Stimulated activated CD8-positive, alpha-beta memory T cell treated with anti-CD3 and anti-CD28 coated beads, Interleukin-7, amount 100 ng/mL, for 4 hours (primary cell): ENCODE results near the gene PCP2.

Source experiments
- DNase-seq, 2 donors: peaks; one replicate each; pipeline ENCODE4 v3.0.0-alpha.2; 2020; ENCODE audit warnings: low read depth in 2 of 2

PCP2 gene

DNA sequence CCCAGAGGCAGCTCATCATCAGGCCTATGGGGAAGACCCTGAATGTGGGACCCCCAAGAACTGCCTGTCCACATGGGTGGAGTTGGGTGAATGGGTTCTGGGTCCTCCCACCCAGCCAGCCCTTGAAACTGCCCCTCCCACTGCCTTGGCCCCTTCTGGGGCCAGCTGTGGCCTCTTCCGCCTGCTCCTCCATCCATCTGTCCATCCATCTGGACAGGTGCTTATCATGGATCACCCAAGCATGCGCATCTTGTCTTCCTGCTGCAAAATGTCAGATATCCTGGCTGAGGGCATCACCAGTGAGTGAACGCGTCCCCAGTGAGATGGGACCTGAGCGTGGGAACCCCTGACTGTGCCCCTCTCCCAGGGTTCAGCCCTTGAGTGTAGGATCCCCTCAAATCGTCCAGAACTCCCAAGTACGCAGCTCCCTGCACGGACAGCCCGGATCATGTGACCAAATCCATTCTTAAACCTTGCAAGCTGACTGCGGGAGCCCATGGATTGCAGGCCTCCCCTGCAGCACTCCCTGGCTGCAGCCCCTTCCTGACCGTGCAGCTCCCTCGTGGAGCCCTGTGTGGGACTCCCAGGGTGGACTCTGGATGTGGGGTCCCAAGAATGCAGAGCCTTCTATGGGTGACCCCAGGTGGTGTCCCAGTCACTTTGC lies 5.4 kb upstream of the PCP2 start:
- DNase-seq: no peak

DNA sequence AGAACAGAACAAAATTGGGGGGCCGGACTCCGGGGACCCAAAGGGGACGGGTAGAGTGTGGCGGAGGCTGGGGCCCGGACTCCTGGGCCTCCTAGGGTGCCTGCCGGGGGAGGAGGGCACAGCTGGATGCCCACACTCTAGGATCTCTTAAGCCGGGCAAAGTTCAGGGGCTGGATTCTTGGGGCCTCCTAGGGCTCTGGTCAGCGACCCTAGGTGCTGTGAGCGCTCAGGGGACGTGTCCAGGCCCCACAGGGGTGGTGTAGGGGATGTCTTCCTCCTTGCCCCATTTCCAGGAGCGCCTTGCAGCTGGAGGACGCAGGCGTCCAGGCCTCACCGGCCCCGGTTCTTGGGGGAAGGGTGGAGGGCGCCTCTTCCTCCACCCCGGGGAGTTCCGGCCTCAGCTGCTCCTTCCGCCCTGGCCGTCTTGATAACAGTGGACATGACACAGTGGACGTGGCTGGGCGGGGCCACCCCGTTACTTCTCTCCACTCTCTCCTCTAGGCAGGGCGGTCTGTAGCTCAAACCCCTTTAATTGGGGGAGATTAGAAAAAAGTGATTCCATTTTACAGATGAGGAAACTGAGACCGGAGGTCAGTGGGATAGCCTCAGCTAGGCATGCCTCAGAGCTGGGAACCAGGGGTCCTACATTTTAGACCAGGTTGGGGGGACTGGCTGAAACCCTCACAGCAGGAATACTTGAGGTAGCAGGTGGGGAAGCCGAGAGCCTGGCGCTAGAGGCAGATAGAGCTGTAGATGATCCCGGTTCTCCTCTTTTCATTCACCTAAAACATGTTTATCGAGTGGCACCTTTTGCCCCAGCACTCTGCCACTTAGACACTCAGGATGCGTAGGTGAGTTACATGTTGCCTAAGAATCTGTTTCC lies 4.1 kb upstream of the PCP2 start:
- DNase-seq: no peak

DNA sequence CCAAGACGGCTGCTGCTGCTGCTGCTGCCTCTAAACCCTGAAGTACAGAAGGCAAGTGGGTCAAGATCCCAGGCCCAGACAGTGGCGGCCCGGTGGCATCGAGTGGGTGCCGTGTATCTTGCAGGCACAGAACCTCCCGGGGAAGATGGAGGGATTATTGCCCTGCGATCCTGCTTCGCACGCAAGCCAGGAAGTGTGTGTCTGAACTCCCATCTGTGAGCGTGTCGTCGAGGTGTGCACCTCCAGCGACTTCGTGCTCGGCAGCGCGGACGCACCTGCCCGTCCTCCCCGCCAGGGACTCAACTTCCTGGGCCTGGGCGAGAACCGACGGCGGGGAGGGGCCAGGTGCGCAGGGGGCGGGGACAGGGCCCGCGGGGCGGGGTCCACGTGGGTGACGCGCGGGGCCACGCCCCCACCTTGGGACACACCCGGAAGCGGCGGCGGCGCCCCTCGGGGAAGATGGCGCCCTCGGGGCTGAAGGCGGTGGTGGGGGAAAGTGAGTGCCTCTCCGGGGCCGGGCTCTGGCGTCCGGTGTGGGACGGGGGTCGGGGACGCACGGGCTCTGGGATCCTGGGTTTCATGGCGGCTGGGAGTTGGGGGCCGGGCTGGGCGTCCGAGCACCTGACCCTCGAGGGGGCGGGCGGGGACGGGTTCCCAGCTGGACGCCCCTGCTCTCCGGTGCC lies 3.3 kb upstream of the PCP2 start, which contains the start of gene STXBP2:
Gene STXBP2 (plus strand): TSS at position 420 of the 683 bp plus-strand sequence. CDS start 40 bp downstream, at position 460.
- DNase-seq: peak; percentile 82 to 86

DNA sequence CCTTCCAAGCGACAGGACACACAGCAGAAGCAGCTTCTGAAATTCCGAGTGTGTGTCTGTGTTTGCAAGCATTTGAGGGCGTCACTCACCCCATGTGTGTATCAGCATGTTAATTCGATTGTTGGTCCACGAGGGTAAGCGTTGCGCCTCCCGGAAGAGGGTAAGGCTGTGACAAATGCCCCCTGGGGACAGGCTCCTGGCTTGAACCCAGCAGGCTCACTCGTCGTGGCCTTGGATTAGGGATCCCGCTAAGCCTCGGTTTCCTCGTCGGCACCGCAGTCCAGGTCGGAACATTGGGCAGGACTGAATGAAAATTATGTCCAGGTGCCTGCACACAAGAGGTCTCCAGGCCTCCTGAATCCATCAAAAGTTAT lies 2.8 kb upstream of the PCP2 start:
- DNase-seq: no peak

DNA sequence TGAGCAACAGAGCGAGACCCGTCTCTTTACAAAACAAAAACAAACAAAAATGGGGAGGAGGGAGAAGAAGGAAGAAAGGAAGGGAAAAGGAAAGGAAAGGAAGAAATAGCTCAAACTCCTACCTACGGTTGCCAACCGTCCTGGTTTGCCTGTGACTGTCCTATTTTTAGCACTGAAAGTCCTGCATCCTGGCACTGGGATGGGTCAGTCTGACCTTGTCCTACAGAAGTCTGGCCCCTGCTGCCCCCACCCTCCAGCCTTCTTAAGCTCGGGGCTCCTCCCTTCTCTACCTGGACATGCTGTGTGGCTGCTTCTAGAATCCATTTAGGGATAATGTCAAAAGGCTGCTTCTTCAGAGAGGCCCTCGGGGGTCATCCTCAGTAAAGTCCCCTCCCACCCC lies 2.2 kb upstream of the PCP2 start:
- DNase-seq: no peak

DNA sequence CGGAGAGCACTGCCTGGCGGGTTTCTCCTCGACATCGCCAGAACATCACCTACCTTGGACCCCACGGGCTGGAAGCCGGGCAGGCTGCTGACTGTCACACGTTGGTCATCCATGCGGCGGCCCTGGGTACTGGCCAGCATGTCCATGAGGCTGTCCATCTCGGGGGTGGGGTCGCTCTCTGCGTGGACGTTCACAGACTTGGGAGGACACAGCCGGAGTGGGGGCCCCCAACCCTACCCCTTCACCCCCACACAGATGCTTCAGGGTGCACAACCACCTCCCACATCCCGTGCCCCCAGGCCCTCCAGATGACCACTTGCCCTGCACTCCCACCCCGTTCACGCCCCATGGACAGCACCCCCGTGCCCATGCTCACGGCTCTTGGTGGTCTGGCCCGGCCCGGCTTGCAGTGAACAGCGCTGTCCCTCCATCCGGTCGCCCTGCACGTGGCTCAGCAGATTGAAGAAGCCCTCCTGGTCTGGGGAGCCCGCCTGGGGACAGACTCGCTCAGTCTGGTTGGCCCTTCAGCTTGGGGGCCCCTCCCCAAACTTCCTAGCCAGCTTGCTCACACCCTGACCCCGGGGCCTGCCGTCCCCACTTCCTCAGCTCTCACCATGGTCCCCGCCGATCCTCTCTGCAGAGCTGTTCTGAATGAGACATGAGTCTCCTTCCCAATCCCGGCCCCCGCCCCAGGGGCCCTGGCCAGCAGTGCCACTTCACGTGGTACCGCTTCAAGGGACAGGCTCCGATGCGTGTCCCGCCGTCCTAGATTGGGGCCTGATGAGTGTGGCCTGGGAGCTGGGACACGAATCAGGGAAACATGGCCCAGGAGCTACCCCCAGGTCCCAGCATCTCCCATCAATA lies 947 bp downstream of the PCP2 start:
- DNase-seq: no peak

DNA sequence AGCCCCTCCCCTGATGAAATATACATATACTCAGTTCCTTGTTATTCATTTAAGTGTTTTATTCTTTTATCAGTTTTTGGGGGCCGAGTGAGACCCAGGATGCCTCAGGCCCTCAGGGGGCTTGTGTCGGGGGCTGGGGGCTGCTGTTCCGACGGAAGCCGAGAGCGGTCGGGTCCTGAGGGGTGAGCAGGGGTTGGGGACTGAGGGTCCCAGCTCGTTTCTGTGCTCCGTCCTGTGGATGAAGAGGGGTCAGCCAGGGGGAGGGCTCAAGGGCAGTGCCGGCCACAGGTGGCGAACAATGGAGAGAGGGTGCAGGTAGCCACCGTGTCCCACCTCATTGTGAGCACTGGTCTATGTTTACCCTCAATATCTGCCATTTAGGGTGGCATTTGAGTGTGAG lies 1.9 kb downstream of the PCP2 start:
- no peak for DNase-seq

DNA sequence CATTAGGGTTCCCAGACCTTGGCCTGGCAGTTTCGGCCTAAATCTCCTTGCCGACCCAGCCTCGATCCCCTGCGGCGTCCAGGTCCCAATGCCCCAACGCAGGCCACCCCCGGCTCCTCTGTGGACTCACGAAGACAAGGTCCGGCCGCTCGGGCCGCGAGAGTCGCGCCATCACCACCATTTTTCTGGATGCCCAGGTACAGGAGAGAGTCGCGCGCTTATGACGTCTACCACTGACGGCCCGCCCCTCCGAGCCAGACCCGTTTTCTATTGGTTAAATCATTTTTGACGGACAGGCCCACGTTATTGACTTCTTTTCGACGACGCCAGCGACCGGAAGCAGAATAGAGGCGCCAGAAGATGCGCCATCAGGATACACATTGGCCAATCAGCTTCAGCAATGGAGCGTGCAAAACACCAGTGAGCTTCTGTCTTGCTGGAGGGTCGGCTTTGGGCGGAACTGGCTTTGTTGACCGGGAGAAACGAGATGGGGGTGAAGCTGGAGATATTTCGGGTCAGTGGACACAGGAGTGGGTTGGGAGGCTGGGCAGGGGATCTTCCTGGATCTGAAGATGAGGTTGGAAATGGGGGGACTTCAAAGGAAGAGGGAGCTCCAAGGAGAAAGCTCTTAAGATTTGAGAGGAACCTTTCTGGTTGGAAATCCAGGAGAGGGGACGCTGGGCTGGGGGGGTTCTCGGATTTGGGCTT lies 4.0 kb downstream of the PCP2 start, which contains the start of the genes PET100 and XAB2:
Gene PET100 (plus strand): TSS at position 447 of the 708 bp plus-strand sequence. CDS start 41 bp downstream, at position 488.
Gene XAB2 (minus strand): TSS at position 199 of the 708 bp plus-strand sequence. CDS start 18 bp downstream, at position 181.
- peak; percentile 90 to 93 for DNase-seq

DNA sequence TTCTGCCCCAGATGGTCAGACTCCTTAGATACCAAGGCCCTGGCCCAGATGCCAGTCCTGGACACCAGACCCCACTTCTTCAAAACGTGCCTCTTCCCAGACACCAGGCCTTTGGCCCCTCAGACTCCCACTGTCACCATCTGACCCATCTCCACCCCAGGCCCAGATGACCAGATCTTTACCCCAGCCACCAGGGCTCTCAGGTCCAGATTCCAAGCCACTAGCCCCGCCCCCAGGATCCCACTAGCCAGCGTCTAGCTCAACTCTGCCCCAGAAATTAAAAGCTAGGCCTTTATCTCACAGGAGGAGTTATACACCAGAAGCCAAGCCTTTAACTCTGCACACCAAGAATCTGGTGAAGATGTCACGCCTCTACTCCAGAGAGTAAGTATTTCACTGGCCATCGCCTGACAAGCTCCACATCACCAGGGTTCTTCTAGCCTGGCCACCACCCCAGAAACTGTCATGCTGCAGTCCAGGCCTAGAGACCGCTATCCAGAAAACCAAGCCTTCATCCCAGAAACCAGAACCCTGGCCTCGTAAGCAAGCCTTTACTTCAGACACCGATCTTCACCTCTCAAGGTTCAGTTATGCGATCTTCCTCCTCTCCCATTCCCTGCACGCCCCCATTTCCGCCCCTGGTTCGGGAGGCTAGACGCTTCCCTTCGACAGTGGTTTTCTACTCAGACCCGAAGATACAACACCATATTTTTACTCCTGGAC lies 4.8 kb downstream of the PCP2 start:
- DNase-seq: no peak

DNA sequence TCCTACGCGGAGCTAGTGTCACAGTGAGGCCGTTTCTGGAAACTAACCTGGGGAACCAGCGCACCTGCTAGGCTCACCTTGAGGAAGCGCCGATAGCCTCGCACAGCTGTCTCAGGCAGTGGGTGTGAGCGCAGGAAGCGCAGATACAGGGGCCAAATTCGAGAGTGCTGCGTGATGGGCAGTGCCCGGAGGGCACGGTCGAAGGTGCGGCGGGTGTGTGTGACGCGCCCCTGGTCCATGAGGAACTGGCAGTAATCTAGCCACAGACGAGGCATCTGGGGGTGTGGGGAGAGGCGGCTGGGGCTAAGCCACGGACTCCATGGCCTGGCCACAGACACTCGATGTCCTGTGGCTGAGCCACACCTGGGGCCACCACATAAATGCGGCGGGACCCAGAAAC lies 6.4 kb downstream of the PCP2 start:
- no peak for DNase-seq

DNA sequence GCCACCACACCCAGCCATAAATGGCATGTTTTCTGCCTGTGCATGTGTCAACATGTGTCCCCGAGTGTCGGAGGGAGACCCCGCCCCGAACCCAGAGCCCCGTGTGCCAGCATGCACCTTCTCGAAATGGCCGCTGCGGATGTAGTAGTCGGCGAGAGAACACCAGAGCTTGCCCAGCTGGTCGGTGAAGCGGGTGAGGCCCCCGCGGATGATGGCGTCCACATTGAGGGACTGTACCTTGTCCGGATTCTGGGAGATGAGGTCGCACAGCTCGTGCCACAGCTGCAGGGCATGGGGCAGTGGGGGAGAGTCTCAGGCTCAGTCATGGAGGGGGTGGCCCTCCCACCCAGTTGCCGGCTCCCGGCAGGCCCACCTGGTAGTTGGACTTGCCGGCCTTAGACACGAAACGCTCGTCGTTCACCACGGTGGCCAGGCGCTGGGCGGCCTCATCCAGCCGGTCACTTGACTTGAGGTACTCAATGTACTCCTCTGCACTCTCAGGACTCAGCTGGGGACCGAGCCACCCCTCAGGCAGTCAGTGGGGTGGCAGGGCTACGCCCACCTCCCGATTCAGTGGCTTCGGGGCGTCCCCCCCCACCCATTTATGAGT lies 7.7 kb downstream of the PCP2 start:
- DNase-seq: no peak

DNA sequence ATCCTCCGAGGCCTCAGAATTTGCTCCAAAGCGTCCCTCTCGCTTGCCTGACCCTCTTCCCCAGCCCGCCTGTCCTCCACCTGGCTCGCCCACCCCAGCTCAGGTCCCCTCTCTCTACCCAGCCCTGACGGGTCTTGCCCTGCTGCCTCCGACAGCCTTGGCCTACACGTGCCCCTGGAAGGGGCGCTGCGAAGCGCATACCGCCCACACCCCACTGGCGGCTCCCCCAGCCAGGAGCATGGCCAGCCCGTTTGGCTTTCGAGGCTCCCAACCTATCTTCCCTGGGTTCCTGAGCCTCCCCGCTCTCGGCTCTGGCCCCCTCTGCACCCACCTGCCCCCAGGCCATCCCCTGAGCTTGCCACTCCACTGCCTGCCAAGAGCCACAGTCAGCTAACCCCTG lies 8.7 kb downstream of the PCP2 start:
- DNase-seq: no peak

DNA sequence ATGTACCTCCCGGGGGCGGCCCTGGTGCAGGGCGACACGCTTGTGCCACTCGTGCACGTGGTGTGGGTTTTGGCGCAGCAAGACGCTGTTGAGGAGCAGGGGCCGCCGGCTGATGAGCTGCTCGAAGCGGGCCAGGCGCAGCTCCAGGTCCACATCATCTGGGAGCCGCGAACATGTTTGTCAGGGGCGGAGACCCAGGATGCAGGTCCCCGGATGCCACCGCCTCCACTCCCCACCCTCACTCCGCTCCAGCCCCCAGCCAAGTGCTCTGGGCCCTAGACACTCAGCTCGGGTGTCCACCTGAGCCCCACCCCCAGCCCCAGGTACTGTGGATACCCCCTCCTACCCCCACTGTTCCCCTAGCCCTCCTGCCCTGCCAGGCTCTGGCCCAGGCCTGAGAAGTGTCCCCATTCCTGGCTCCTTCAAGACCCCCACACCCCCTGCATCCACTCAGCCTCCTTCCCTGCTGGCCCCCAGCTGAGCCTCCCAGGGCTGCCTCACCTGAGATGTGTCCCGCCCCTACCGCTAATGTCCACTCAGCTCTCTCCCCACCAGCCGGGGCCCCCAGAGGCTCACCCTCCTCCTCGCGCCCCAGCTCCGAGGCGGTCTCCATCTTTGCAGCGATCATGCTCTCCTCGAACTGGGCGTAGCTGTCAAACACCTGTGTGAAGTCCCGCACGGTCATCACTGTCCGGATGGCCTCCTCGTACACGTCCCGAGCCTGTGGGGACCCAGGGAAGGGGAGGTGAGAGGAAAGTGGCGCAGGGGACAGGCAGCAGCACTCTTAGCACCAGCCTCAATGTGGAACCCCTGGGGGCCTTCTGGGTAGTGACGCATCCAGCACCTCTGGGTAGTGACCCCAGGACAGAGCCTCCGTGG lies 9.6 kb downstream of the PCP2 start:
- DNase-seq: no peak

DNA sequence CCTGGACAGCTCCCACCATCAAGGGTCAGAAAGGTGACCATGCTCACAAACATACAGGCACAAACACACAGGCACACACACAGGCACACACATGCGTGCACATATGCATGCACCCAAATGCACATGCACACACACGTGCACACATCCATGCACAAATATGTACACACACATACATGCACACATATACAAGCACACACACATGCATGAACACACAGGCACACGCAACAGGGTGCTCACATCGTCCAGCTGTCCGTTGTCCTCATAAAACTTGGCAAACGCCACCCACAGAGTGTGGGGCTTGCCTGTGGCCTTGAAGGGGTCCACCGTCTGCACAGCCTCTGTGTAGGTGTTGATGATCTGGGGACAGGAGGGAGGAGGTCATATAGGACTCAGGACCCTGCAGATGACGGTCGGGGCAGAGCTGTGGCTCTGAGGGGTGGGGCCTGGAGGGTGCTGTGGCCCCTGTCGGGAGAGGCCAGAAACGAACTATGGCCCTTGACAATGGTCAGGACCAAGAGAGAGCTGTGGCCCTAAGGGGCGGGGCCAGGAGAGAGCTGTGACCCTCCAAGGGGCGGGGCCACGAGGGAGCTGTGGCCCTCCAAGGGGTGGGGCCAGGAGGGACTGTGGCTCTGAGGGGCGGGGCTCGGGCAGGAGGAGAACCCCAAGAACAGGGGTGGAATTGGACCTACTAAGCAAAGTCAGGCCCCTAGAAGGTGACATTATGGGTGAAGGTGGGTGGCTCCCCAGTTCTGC lies 10.4 kb downstream of the PCP2 start:
- no peak for DNase-seq

DNA sequence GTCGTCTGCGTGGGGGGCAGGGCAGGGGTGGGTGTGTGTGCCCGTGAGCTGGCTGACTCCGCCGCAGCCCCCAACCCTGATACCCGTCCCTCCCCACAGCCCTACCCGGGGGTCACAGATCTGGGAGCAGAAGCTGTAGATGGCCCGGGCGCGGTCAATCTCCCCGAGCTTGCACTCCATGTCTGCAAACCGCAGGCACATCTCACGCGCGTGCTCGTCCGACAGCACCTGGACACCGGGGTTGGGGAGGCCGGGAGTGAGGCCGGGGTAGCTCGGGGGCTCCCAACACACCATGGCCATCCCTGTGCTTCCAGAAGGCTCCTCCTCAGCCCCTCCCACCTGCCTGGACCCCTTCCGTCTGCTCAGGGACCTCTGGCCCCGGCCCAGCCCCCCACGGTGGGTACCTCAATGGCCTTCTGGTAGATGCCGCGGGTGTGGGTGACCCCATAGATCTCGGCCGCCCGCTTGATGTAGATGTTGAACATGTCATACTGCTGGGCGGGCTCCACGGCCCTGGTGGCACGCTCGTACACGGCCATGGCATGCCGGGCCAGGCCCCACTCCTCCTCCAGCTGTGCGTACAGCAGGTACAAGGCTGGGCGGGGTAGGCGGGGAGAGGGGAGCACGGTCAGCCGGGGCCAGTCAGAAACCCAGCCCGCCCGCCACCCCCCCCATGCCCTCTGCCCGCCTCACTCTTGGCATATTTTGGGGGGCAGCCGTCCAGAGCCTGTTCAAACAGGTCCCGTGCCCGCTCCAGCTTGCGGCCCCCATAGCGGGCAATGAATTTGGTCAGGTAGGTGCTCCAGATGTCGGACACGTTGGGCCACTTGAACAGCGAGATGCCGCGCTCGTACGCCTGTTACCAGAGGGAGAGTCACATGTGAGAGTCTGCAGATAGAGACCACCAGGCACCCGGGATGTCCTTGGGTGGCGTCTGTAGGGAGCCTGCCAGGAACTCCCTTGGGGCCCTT lies 12.8 kb downstream of the PCP2 start:
- DNase-seq: no peak

DNA sequence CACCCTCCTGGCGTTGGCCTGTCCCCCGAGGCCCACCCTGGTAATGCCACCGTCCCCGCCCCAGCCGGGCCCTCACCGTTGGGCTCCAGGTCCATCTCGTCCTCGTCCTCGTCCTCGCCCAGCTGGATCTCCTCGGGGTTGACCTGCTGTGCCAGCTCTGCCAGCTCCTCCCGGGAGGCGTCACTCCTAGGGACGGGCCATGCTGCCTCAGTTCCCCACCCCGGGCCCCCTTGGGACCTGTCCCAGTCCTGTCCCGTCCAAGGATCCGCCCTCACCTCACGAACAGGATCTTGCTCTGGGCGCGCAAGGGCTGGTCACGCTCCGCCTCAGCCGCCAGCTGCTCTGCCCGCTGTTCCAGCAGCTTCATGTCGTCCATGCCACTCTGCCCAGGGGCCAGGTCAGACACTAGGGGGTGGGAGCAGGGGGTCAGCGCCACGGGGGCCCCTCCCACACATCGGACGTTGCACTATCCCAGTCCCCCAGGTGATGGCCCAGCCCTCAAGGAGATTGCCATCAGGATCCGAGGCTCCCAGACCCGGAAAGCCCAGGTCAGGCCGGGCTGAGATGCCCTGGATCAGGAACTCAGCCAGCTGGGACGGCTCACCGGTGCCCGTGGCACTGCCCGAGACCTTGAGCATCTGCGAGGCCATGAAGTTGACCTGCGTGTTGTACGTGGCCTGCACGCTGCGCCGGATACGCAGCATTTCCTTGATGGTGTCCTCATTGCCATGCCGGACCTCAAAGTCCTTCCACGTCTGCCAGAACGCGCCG lies 13.7 kb downstream of the PCP2 start:
- no peak for DNase-seq
